H1 (cell line): ENCODE results near the gene GALNT7. TPM values are rescaled to one million over a fixed set of nuclear protein-coding genes. Genes with fewer than 3 reads are reported as not detected.

Experiments used
- BRCA1 ChIP-seq: IDR thresholded peaks from 2 replicates; pipeline ENCODE4 v1.6.1; 2012; ENCODE audit warnings: low read depth, low read length, improper control_type of control experiment
- CBX8 ChIP-seq: fragments of 300-800, 300-1000 bp; sonication (generic); IDR thresholded peaks from 2 replicates; pipeline ENCODE4 v1.7.1; 2016; ENCODE audit warnings: low read depth, low read length, borderline replicate concordance
- RFX5 ChIP-seq: IDR thresholded peaks from 2 replicates; pipeline ENCODE4 v1.6.1; 2011; ENCODE audit warnings: low read depth, low read length, improper control_type of control experiment, borderline replicate concordance
- polyA plus RNA-seq, 7 experiments: library from polyadenylated mRNA; depleted of rRNA in 3 of 7; stranded (reverse) in 5 of 7; unstranded in 2 of 7; fragments of >200 nt in 5 of 7; fragments of 200-250 nt in 2 of 7; gene quantifications; 1 replicate in 5 of 7; 2 replicates in 1 of 7; 4 replicates in 1 of 7; pipeline versions ENCODE4 v1.2.1 to v1.2.3, GENCODE V29; 2011 to 2013; ENCODE audit warnings: missing spikeins in 2 of 7, mixed read lengths in 2 of 7
- total RNA-seq: library from RNA; stranded (reverse); fragmentation: NEBNext Ultra II Directional; extraction: Animal tissue kit (Norgen Biotek cat#: 25700); gene quantifications from 2 replicates; pipeline ENCODE4 v1.2.1, GENCODE V29; 2021

Gene GALNT7
- total and polyA plus RNA-seq, 2 of the 8 experiments (the other 6 are each of a cell fraction or from before 2014, with no cell fraction given), result 22.4 to 85.5 TPM

- TF ChIP-seq BRCA1, result no peak
- TF ChIP-seq RFX5, result no peak
- TF ChIP-seq CBX8, result no peak
Measured at GRCh38 chr4:173345648-173346047, 177.0 kb downstream of the GALNT7 start (continued).
